Liver (tissue), 9 donors: ENCODE results near the gene CAMK1G. TPM values are rescaled to one million over a fixed set of nuclear protein-coding genes. Genes with fewer than 3 reads are reported as not detected.

Experiments
- DNase-seq: peaks from one replicate; pipeline ENCODE4 v3.0.0-alpha.2; 2017; ENCODE audit warnings: low spot score
- H3K27ac ChIP-seq, 2 donors: one replicate each; pipeline ENCODE4 v1.7.0; 2013; ENCODE audit warnings: inconsistent platforms in 2 of 2, low read length in 2 of 2, control low read depth in 1 of 2, low read depth in 1 of 2, mild to moderate bottlenecking in 1 of 2
- H3K27me3 ChIP-seq, 4 donors: one replicate each; pipeline versions ENCODE4 v1.6.1 to v1.7.0; 2013; ENCODE audit warnings: low read length in 3 of 4, inconsistent platforms in 1 of 4, mild to moderate bottlenecking in 1 of 4, moderate library complexity in 1 of 4; ENCODE audit not compliant: control insufficient read depth in 4 of 4, insufficient read depth in 4 of 4
- H3K36me3 ChIP-seq, 4 donors: one replicate each; pipeline versions ENCODE4 v1.6.1 to v1.7.0; 2013; ENCODE audit warnings: low read length in 3 of 4, mild to moderate bottlenecking in 3 of 4, low read depth in 1 of 4, moderate library complexity in 1 of 4; ENCODE audit not compliant: control insufficient read depth in 4 of 4, insufficient read depth in 3 of 4
- H3K4me1 ChIP-seq, 4 donors: one replicate each; pipeline versions ENCODE4 v1.6.1 to v1.7.0; 2013; ENCODE audit warnings: low read length in 3 of 4, mild to moderate bottlenecking in 3 of 4, moderate library complexity in 1 of 4; ENCODE audit not compliant: control insufficient read depth in 4 of 4, insufficient read depth in 4 of 4
- H3K4me3 ChIP-seq, 3 donors: one replicate each; pipeline versions ENCODE4 v1.6.1 to v1.7.0; 2013; ENCODE audit warnings: low read length in 3 of 3, control low read depth in 1 of 3, low read depth in 1 of 3, mild to moderate bottlenecking in 1 of 3
- H3K9ac ChIP-seq, 2 donors: one replicate each; pipeline ENCODE4 v1.7.0; 2013; ENCODE audit warnings: low read length in 2 of 2, mild to moderate bottlenecking in 2 of 2, moderate library complexity in 2 of 2, control low read depth in 1 of 2, low read depth in 1 of 2
- H3K9me3 ChIP-seq, 4 donors: one replicate each; pipeline versions ENCODE4 v1.6.1 to v1.7.0; 2013; ENCODE audit warnings: low read length in 3 of 4; ENCODE audit not compliant: control insufficient read depth in 4 of 4
- ATF3 ChIP-seq: IDR thresholded peaks from 2 replicates; pipeline ENCODE4 v1.6.1; 2016; ENCODE audit warnings: antibody characterized with exemption
- EGR1 ChIP-seq, 2 donors: IDR thresholded peaks; 2 replicates each; pipeline ENCODE4 v1.6.1; 2016 to 2018; ENCODE audit warnings: antibody characterized with exemption in 2 of 2, low read depth in 2 of 2
- FOXA1 ChIP-seq: IDR thresholded peaks from 2 replicates; pipeline ENCODE4 v1.6.1; 2016; ENCODE audit warnings: antibody characterized with exemption
- FOXA2 ChIP-seq: IDR thresholded peaks from 2 replicates; pipeline ENCODE4 v1.6.1; 2016; ENCODE audit warnings: antibody characterized with exemption
- GABPA ChIP-seq, 2 donors: IDR thresholded peaks in 1 of 2; conservative IDR thresholded peaks in 1 of 2; 2 replicates each; pipeline ENCODE4 v1.6.1; 2016; ENCODE audit warnings: antibody characterized with exemption in 2 of 2, mild to moderate bottlenecking in 1 of 2, moderate library complexity in 1 of 2
- HNF4A ChIP-seq, 2 donors: conservative IDR thresholded peaks; 2 replicates each; pipeline ENCODE4 v1.6.1; 2016; ENCODE audit warnings: antibody characterized with exemption in 2 of 2, mild to moderate bottlenecking in 2 of 2
- HNF4G ChIP-seq: IDR thresholded peaks from 2 replicates; pipeline ENCODE4 v1.6.1; 2016; ENCODE audit warnings: antibody characterized with exemption
- JUND ChIP-seq, 2 donors: IDR thresholded peaks; 2 replicates each; pipeline ENCODE4 v1.6.1; 2016; ENCODE audit warnings: antibody characterized with exemption in 2 of 2
- MAX ChIP-seq: IDR thresholded peaks from 2 replicates; pipeline ENCODE4 v1.6.1; 2016; ENCODE audit warnings: antibody characterized with exemption
- NR2F2 ChIP-seq: IDR thresholded peaks from 2 replicates; pipeline ENCODE4 v1.6.1; 2016; ENCODE audit warnings: antibody characterized with exemption
- RXRA ChIP-seq, 2 donors: IDR thresholded peaks; 2 replicates each; pipeline ENCODE4 v1.6.1; 2017 to 2018; ENCODE audit warnings: antibody characterized with exemption in 2 of 2, mild to moderate bottlenecking in 1 of 2
- SP1 ChIP-seq: IDR thresholded peaks from 2 replicates; pipeline ENCODE4 v1.6.1; 2018; ENCODE audit warnings: antibody characterized with exemption, mild to moderate bottlenecking
- TAF1 ChIP-seq: conservative IDR thresholded peaks from 2 replicates; pipeline ENCODE4 v1.6.1; 2016; ENCODE audit warnings: antibody characterized with exemption, mild to moderate bottlenecking
- YY1 ChIP-seq: IDR thresholded peaks from 2 replicates; pipeline ENCODE4 v1.6.1; 2016; ENCODE audit warnings: antibody characterized with exemption, mild to moderate bottlenecking
- WGBS: extraction: QIAGEN DNeasy Blood & Tissue Kit; methylation state at CpG from one replicate; pipeline ENCODE4 v1.1.7; 2013; 5-methylcytosine and 5-hydroxymethylcytosine counted together
- polyA plus RNA-seq, 2 donors: library from polyadenylated mRNA; stranded (reverse) in 1 of 2; unstranded in 1 of 2; fragments of 200-250 nt in 1 of 2; fragments of >200 nt in 1 of 2; fragmentation: Nextera tagmentation in 1 of 2; extraction: Ambion mirVana in 1 of 2; gene quantifications; one replicate each; pipeline versions ENCODE4 v1.2.1 to v1.2.3, GENCODE V29; 2013 to 2015
- total RNA-seq, 2 donors: library from RNA; depleted of rRNA; stranded (reverse); fragments of >200 nt; gene quantifications; one replicate each; pipeline ENCODE4 v1.2.3, GENCODE V29; 2014
- TF ChIP-seq, protein P1 (sequence below): IDR thresholded peaks from 2 replicates; pipeline ENCODE4 v1.6.1; 2016; ENCODE audit warnings: antibody characterized with exemption, mild to moderate bottlenecking
- TF ChIP-seq, protein P2 (sequence below): fragments of 150-350 bp; IDR thresholded peaks from 2 replicates; pipeline ENCODE4 v1.5.1; 2017; ENCODE audit warnings: improper control_type of control experiment, low read depth, low read length; ENCODE audit not compliant: missing input control
- donor health status: healthy.
- donor health status: healthy.
- donor health status: healthy.
- donor health status: healthy.
- donor health status: healthy.

Gene CAMK1G
- total and polyA plus RNA-seq, 4 donors: 0.03 to 0.25 (median 0.14) TPM; not detected in 1

DNA sequence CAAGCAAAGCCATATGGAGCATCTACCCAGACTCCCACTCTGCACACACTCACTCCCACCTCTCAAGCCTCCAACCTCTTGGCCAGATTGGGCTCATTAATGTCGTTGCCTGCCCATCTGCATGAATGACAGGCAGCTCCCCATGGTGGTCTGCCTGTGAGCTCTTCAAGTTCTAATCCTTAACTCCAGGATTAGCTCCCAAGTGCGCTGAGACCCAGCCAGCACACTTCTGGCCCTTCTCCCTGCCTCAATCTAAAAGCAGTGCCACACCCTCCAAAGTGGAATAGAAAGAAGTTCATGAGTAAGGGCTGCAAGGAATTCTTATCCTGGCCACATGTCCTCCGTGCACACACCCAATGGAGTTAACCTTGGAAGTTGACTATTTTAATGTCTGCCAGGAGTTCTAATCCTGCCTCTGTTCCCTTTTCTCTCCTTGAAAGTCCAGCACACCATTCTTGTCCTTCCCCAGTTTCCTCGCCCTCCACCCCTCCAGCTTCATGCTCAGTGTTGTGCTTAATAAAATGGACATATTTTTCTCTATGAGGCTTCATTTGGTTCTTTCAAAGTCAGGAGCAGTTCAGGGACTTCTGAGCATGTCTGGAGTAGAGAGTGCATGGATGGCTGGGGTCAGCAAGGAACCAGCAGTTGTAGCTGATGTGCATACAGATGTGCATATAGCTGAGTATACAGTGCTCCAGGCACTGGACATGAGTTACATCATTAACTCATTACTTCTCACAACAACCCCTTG, 30.1 kb downstream of the CAMK1G start:
- Histone ChIP-seq H3K4me1 (peaks cover 0 to 6% (median 0%) of the 10 kb centered on the region in 4 donors), H3K4me3 (no peak overlapping the region), H3K27me3 (no peaks in the 10 kb centered on the region), H3K27ac (no peak overlapping the region), H3K9ac (no peak overlapping the region), H3K9me3 (no peaks in the 10 kb centered on the region), H3K36me3 (peaks cover 0 to 4% (median under 1%) of the 10 kb centered on the region in 4 donors)
- WGBS: 82% methylated on average over 4 of the region's 4 CpGs
- TF ChIP-seq ATF3 (no peak), NR2F2 (no peak), JUND (IDR thresholded peaks at IDR 0.05) (no peak), TAF1 (no peak), HNF4G (no peak), EGR1 (IDR thresholded peaks at IDR 0.05; ENCODE audit: low read depth in 2 of 2) (no peak), SP1 (no peak), FOXA1 (no peak), YY1 (no peak), FOXA2 (no peak), RXRA (IDR thresholded peaks at IDR 0.05) (no peak), GABPA (IDR thresholded peaks at IDR 0.05 in 1 of 2, conservative IDR thresholded peaks at IDR 0.05 in 1 of 2) (no peak), HNF4A (conservative IDR thresholded peaks at IDR 0.05) (no peak)
- TF ChIP-seq, protein P1, sequence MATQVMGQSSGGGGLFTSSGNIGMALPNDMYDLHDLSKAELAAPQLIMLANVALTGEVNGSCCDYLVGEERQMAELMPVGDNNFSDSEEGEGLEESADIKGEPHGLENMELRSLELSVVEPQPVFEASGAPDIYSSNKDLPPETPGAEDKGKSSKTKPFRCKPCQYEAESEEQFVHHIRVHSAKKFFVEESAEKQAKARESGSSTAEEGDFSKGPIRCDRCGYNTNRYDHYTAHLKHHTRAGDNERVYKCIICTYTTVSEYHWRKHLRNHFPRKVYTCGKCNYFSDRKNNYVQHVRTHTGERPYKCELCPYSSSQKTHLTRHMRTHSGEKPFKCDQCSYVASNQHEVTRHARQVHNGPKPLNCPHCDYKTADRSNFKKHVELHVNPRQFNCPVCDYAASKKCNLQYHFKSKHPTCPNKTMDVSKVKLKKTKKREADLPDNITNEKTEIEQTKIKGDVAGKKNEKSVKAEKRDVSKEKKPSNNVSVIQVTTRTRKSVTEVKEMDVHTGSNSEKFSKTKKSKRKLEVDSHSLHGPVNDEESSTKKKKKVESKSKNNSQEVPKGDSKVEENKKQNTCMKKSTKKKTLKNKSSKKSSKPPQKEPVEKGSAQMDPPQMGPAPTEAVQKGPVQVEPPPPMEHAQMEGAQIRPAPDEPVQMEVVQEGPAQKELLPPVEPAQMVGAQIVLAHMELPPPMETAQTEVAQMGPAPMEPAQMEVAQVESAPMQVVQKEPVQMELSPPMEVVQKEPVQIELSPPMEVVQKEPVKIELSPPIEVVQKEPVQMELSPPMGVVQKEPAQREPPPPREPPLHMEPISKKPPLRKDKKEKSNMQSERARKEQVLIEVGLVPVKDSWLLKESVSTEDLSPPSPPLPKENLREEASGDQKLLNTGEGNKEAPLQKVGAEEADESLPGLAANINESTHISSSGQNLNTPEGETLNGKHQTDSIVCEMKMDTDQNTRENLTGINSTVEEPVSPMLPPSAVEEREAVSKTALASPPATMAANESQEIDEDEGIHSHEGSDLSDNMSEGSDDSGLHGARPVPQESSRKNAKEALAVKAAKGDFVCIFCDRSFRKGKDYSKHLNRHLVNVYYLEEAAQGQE: no peak
- TF ChIP-seq, protein P2, sequence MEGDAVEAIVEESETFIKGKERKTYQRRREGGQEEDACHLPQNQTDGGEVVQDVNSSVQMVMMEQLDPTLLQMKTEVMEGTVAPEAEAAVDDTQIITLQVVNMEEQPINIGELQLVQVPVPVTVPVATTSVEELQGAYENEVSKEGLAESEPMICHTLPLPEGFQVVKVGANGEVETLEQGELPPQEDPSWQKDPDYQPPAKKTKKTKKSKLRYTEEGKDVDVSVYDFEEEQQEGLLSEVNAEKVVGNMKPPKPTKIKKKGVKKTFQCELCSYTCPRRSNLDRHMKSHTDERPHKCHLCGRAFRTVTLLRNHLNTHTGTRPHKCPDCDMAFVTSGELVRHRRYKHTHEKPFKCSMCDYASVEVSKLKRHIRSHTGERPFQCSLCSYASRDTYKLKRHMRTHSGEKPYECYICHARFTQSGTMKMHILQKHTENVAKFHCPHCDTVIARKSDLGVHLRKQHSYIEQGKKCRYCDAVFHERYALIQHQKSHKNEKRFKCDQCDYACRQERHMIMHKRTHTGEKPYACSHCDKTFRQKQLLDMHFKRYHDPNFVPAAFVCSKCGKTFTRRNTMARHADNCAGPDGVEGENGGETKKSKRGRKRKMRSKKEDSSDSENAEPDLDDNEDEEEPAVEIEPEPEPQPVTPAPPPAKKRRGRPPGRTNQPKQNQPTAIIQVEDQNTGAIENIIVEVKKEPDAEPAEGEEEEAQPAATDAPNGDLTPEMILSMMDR: no peak
- DNase-seq: no peak

GRCh38 chr1:209614151-209614420, 30.6 kb downstream of the CAMK1G start:
- no peaks in the 10 kb centered on the region for H3K27me3 ChIP-seq
- H3K4me3 ChIP-seq: no peak overlapping the region
- DNase-seq: no peak
- 90% methylated on average over 5 of the region's 5 CpGs for WGBS
- H3K27ac ChIP-seq: no peak overlapping the region
- TF ChIP-seq MAX: no peak
- TF ChIP-seq GABPA (IDR thresholded peaks at IDR 0.05 in 1 of 2, conservative IDR thresholded peaks at IDR 0.05 in 1 of 2): no peak
- no peak for TF ChIP-seq HNF4A (conservative IDR thresholded peaks at IDR 0.05)
- TF ChIP-seq YY1: no peak
- TF ChIP-seq, protein P1: no peak
- peaks cover 0 to 6% (median 0%) of the 10 kb centered on the region in 4 donors for H3K4me1 ChIP-seq
- H3K36me3 ChIP-seq: peaks cover 0 to 4% (median under 1%) of the 10 kb centered on the region in 4 donors
- H3K9me3 ChIP-seq: no peaks in the 10 kb centered on the region
- no peak overlapping the region for H3K9ac ChIP-seq
